ENCODE results near the gene NCOA5. TPM values are rescaled to one million over a fixed set of nuclear protein-coding genes. Genes with fewer than 3 reads are reported as not detected.
A peak's percentile ranks its signal among the peaks of the same experiment; 100 is the strongest.

NCOA5 gene
- total RNA-seq, 1 donor from 2014 or later, result 27.6 TPM

DNA sequence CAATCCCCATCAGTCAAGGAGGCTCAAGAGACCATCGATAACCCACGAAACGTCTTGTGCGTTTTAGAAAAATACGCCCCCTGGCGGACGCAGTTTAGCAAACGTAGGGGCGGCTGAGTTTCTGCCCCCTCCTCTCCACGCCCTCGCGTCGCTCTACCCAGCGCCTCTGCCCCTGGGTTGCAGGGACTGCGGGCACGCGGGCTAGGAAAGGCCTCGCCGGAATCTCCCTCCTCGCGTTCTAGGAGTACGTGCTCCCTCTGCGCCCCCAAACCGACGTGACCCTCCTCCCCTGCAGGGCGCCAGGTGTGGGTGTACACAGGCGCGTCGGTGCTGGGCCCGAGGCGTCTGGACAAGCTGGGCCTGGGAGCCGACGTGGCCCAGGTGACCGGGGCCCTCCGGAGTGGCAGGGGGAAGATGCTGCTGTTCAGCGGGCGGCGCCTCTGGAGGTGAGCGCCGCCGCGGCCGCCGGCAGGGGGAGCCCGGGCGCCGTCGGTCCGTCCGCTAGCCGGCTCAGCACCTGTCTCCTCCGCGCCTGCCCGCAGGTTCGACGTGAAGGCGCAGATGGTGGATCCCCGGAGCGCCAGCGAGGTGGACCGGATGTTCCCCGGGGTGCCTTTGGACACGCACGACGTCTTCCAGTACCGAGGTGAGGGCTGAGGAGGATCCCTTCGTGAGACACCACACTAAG, 75.8 kb downstream of the NCOA5 start:
- H3K27ac Mint-ChIP-seq, result peak overlapping the region; percentile 59
- H3K36me3 Mint-ChIP-seq (ENCODE audit: low read depth), result peaks cover 2% of the 10 kb centered on the region
- H3K27me3 Mint-ChIP-seq, result peaks cover 58% of the 10 kb centered on the region
- intact Hi-C loops (cut with micrococcal nuclease), result loop anchor here (1.0 to 2.0 kb wide), 5 partner anchors 9 to 160 kb away; partner anchors contain the start of gene SLC12A5
- peak; percentile 90 for DNase-seq
- peak overlapping the region; percentile 69 for H3K4me3 Mint-ChIP-seq
- no peaks in the 10 kb centered on the region for H3K9me3 Mint-ChIP-seq
- peaks cover 44% of the 10 kb centered on the region for H3K4me1 Mint-ChIP-seq

- Mint-ChIP-seq H3K9me3 (no peaks in the 10 kb centered on the region), H3K27me3 (peaks cover 61% of the 10 kb centered on the region)
- intact Hi-C loops (cut with micrococcal nuclease), result no loop called here
Measured at GRCh38 chr20:46013322-46013828, 76.4 kb downstream of the NCOA5 start.

GRCh38 chr20:46012921-46013320, 76.8 kb downstream of the NCOA5 start:
- H3K4me3 Mint-ChIP-seq, result peak overlapping the region; percentile 50
- intact Hi-C loops (cut with micrococcal nuclease), result no loop called here
- no peak for DNase-seq
- H3K27me3 Mint-ChIP-seq, result peaks cover 62% of the 10 kb centered on the region
- H3K9me3 Mint-ChIP-seq, result no peaks in the 10 kb centered on the region
- peak overlapping the region; percentile 70 for H3K27ac Mint-ChIP-seq
- H3K4me1 Mint-ChIP-seq, result peaks cover 54% of the 10 kb centered on the region
- H3K36me3 Mint-ChIP-seq (ENCODE audit: low read depth), result peaks cover 2% of the 10 kb centered on the region

More at GRCh38 chr20:46013322-46013828, 76.4 kb downstream of the NCOA5 start:
- H3K36me3 Mint-ChIP-seq (ENCODE audit: low read depth), result peaks cover 2% of the 10 kb centered on the region
- H3K4me1 Mint-ChIP-seq, result peaks cover 50% of the 10 kb centered on the region
- no peak for DNase-seq
- H3K4me3 Mint-ChIP-seq, result peak overlapping the region; percentile 69
- peak overlapping the region; percentile 1 for H3K27ac Mint-ChIP-seq

GRCh38 chr20:46011631-46012482, 77.9 kb downstream of the NCOA5 start:
- Mint-ChIP-seq H3K4me1 (peaks cover 59% of the 10 kb centered on the region), H3K4me3 (peak overlapping the region; percentile 84), H3K36me3 (ENCODE audit: low read depth) (peaks cover 2% of the 10 kb centered on the region), H3K9me3 (no peaks in the 10 kb centered on the region), H3K27me3 (peaks cover 60% of the 10 kb centered on the region), H3K27ac (peak overlapping the region; percentile 68)
- peak; percentile 80 for DNase-seq
- intact Hi-C loops (cut with micrococcal nuclease), result no loop called here

Other genes with a start within 250 kb of the NCOA5 start
- 27.6 and 28.5 TPM in 2 replicates for gene ACOT8, start 232.6 kb downstream of the NCOA5 start, total RNA-seq
- gene ZSWIM3, start 232.3 kb downstream of the NCOA5 start, total RNA-seq, result 5.5 and 6.0 TPM in 2 replicates
- 9.4 and 10.4 TPM in 2 replicates for gene ZSWIM1, start 208.7 kb downstream of the NCOA5 start, total RNA-seq
- 0.47 and 1.8 TPM in 2 replicates for gene SPATA25, start 202.3 kb downstream of the NCOA5 start, total RNA-seq
- gene NEURL2, start 198.8 kb downstream of the NCOA5 start, total RNA-seq, result 2.0 and 2.4 TPM in 2 replicates
- 48.7 and 50.8 TPM in 2 replicates for gene CTSA, start 198.6 kb downstream of the NCOA5 start, total RNA-seq
- gene PLTP, start 177.8 kb downstream of the NCOA5 start, total RNA-seq, result 3.2 and 4.0 TPM in 2 replicates
- gene PCIF1, start 155.3 kb downstream of the NCOA5 start, total RNA-seq, result 26.1 and 27.8 TPM in 2 replicates
- 37.5 and 39.5 TPM in 2 replicates for gene ZNF335, start 117.8 kb downstream of the NCOA5 start, total RNA-seq
- gene MMP9, start 81.1 kb downstream of the NCOA5 start, total RNA-seq, result 0.19 and 0.28 TPM in 2 replicates
- gene SLC12A5, start 60.7 kb downstream of the NCOA5 start, total RNA-seq, result not detected in 2 replicates
- 2.5 and 2.7 TPM in 2 replicates for gene CD40, start 28.4 kb upstream of the NCOA5 start, total RNA-seq
- gene CDH22, start 218.5 kb upstream of the NCOA5 start, total RNA-seq, result not detected in 2 replicates